ENCODE results near the gene RNF208. TPM values are rescaled to one million over a fixed set of nuclear protein-coding genes. Genes with fewer than 3 reads are reported as not detected.

Gene RNF208
- total and polyA plus RNA-seq, 9 of the 15 experiments (the other 6 are each of a cell fraction or from before 2014, with no cell fraction given) = 0.15 to 6.9 (median 0.50) TPM; not detected in 2

GRCh38 chr9:137254624-137255447 is 32.8 kb upstream of the RNF208 start, which contains the start of gene NELFB (continued):
- no peak for TF ChIP-seq NFE2L1 (tag; IDR thresholded peaks at IDR 0.05; ENCODE audit: borderline replicate concordance, low read depth)
- TF ChIP-seq DDX20 (tag; IDR thresholded peaks at IDR 0.05; ENCODE audit: low read depth) = no peak
- TF ChIP-seq ZNF384 (IDR thresholded peaks at IDR 0.05; ENCODE audit: low read depth, low read length) = peak; percentile 6; the same call in 1 of the 2 replicates
- no peak for TF ChIP-seq ZNF347 (CRISPR knock-in tag; IDR thresholded peaks at IDR 0.05; ENCODE audit: low read depth)
- peak in 1 of 2 experiments; percentile 82 for TF ChIP-seq E2F6 (IDR thresholded peaks at IDR 0.05; ENCODE audit: borderline replicate concordance in 1 of 2, extremely low read depth in 1 of 2, insufficient read depth in 1 of 2, insufficient read length in 1 of 2, low read depth in 1 of 2, low read length in 1 of 2, poor library complexity in 1 of 2, severe bottlenecking in 1 of 2)
- TF ChIP-seq MTA3 (IDR thresholded peaks at IDR 0.05; ENCODE audit: borderline replicate concordance) = peak; percentile 26
- TF ChIP-seq, protein P1, sequence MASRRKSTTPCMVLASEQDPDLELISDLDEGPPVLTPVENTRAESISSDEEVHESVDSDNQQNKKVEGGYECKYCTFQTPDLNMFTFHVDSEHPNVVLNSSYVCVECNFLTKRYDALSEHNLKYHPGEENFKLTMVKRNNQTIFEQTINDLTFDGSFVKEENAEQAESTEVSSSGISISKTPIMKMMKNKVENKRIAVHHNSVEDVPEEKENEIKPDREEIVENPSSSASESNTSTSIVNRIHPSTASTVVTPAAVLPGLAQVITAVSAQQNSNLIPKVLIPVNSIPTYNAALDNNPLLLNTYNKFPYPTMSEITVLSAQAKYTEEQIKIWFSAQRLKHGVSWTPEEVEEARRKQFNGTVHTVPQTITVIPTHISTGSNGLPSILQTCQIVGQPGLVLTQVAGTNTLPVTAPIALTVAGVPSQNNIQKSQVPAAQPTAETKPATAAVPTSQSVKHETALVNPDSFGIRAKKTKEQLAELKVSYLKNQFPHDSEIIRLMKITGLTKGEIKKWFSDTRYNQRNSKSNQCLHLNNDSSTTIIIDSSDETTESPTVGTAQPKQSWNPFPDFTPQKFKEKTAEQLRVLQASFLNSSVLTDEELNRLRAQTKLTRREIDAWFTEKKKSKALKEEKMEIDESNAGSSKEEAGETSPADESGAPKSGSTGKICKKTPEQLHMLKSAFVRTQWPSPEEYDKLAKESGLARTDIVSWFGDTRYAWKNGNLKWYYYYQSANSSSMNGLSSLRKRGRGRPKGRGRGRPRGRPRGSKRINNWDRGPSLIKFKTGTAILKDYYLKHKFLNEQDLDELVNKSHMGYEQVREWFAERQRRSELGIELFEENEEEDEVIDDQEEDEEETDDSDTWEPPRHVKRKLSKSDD (conservative IDR thresholded peaks at IDR 0.05; ENCODE audit: low read length) = no peak
- TF ChIP-seq FOXJ3 (CRISPR knock-in tag; IDR thresholded peaks at IDR 0.05) = no peak
- TF ChIP-seq ERF (CRISPR knock-in tag; IDR thresholded peaks at IDR 0.05) = no peak
- no peak for TF ChIP-seq ZBED1 (IDR thresholded peaks at IDR 0.05)
- peak; percentile 17; the same call in 1 of the 2 replicates for TF ChIP-seq ATF7 (IDR thresholded peaks at IDR 0.05)
- TF ChIP-seq, protein P2, sequence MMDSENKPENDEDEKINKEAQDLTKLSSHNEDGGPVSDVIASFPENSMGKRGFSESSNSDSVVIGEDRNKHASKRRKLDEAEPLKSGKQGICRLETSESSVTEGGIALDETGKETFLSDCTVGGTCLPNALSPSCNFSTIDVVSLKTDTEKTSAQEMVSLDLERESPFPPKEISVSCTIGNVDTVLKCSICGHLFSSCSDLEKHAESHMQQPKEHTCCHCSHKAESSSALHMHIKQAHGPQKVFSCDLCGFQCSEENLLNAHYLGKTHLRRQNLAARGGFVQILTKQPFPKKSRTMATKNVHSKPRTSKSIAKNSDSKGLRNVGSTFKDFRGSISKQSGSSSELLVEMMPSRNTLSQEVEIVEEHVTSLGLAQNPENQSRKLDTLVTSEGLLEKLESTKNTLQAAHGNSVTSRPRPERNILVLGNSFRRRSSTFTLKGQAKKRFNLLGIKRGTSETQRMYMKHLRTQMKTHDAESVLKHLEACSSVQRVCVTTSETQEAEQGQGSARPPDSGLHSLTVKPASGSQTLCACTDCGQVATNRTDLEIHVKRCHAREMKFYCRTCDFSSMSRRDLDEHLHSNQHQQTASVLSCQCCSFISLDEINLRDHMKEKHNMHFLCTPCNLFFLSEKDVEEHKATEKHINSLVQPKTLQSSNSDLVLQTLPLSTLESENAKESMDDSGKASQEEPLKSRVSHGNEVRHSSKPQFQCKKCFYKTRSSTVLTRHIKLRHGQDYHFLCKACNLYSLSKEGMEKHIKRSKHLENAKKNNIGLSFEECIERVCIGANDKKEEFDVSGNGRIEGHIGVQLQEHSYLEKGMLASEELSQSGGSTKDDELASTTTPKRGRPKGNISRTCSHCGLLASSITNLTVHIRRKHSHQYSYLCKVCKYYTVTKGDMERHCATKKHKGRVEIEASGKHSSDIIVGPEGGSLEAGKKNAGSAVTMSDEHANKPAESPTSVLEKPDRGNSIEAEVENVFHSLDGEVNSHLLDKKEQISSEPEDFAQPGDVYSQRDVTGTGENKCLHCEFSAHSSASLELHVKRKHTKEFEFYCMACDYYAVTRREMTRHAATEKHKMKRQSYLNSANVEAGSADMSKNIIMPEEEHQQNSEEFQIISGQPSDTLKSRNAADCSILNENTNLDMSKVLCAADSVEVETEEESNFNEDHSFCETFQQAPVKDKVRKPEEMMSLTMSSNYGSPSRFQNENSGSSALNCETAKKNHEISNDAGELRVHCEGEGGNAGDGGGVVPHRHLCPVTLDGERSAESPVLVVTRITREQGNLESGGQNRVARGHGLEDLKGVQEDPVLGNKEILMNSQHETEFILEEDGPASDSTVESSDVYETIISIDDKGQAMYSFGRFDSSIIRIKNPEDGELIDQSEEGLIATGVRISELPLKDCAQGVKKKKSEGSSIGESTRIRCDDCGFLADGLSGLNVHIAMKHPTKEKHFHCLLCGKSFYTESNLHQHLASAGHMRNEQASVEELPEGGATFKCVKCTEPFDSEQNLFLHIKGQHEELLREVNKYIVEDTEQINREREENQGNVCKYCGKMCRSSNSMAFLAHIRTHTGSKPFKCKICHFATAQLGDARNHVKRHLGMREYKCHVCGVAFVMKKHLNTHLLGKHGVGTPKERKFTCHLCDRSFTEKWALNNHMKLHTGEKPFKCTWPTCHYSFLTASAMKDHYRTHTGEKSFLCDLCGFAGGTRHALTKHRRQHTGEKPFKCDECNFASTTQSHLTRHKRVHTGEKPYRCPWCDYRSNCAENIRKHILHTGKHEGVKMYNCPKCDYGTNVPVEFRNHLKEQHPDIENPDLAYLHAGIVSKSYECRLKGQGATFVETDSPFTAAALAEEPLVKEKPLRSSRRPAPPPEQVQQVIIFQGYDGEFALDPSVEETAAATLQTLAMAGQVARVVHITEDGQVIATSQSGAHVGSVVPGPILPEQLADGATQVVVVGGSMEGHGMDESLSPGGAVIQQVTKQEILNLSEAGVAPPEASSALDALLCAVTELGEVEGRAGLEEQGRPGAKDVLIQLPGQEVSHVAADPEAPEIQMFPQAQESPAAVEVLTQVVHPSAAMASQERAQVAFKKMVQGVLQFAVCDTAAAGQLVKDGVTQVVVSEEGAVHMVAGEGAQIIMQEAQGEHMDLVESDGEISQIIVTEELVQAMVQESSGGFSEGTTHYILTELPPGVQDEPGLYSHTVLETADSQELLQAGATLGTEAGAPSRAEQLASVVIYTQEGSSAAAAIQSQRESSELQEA (IDR thresholded peaks at IDR 0.05; ENCODE audit: low read depth) = no peak
- TF ChIP-seq U2AF1 (optimal IDR thresholded peaks at IDR 0.05; ENCODE audit: low read depth, low read length) = peak; percentile 62
- no peak for TF ChIP-seq CBFA2T2 (conservative IDR thresholded peaks at IDR 0.05)
- no peak for TF ChIP-seq HDAC2 (IDR thresholded peaks at IDR 0.05)

Measured in K562 (cell line).